Trophoblast cell (in vitro differentiated cells and primary cell): ENCODE measurements around the gene PRPS1.

Source experiments
- DNase-seq, 2 donors: peaks; one replicate each; pipeline ENCODE4 v3.0.0-alpha.2; 2016
- H2AFZ ChIP-seq: 2 replicates; pipeline ENCODE4 v1.6.1; 2013; ENCODE audit warnings: low read length, moderate library complexity, mild to moderate bottlenecking; ENCODE audit not compliant: insufficient read depth, poor library complexity
- H2AK5ac ChIP-seq: 2 replicates; pipeline ENCODE4 v1.6.1; 2013; ENCODE audit warnings: mild to moderate bottlenecking, low read length
- H2BK120ac ChIP-seq: 2 replicates; pipeline ENCODE4 v1.6.1; 2013; ENCODE audit warnings: low read length, mild to moderate bottlenecking, moderate library complexity; ENCODE audit not compliant: insufficient read depth, poor library complexity
- H2BK12ac ChIP-seq: 2 replicates; pipeline ENCODE4 v1.6.1; 2013; ENCODE audit warnings: mild to moderate bottlenecking, low read length, moderate library complexity
- H2BK5ac ChIP-seq: 2 replicates; pipeline ENCODE4 v1.6.1; 2013; ENCODE audit warnings: low read length, low read depth, moderate library complexity, mild to moderate bottlenecking; ENCODE audit not compliant: poor library complexity
- H3K14ac ChIP-seq: 2 replicates; pipeline ENCODE4 v1.6.1; 2013; ENCODE audit warnings: mild to moderate bottlenecking, low read length
- H3K18ac ChIP-seq: 2 replicates; pipeline ENCODE4 v1.6.1; 2013; ENCODE audit warnings: mild to moderate bottlenecking, low read length
- H3K23ac ChIP-seq: 2 replicates; pipeline ENCODE4 v1.6.1; 2013; ENCODE audit warnings: low read length
- H3K27ac ChIP-seq: 2 replicates; pipeline ENCODE4 v1.5.1; 2013; ENCODE audit warnings: low read depth, mild to moderate bottlenecking, inconsistent platforms, low read length, moderate library complexity
- H3K27me3 ChIP-seq: 2 replicates; pipeline ENCODE4 v1.6.1; 2013; ENCODE audit warnings: inconsistent platforms, mild to moderate bottlenecking, low read length, moderate library complexity; ENCODE audit not compliant: insufficient read depth
- H3K36me3 ChIP-seq, 2 experiments: 1 replicate in 1 of 2; 2 replicates in 1 of 2; pipeline ENCODE4 v1.6.1; 2013; ENCODE audit warnings: low read length in 2 of 2, mild to moderate bottlenecking in 2 of 2, moderate library complexity in 1 of 2; ENCODE audit not compliant: insufficient read depth in 2 of 2, control insufficient read depth in 1 of 2
- H3K4ac ChIP-seq: 2 replicates; pipeline ENCODE4 v1.6.1; 2013; ENCODE audit warnings: low read depth, mild to moderate bottlenecking, low read length, moderate library complexity
- H3K4me1 ChIP-seq, 2 experiments: 1 replicate in 1 of 2; 2 replicates in 1 of 2; pipeline ENCODE4 v1.6.1; 2013; ENCODE audit warnings: low read length in 2 of 2, mild to moderate bottlenecking in 2 of 2, moderate library complexity in 1 of 2; ENCODE audit not compliant: insufficient read depth in 2 of 2, control insufficient read depth in 1 of 2
- H3K4me2 ChIP-seq: 2 replicates; pipeline ENCODE4 v1.6.1; 2013; ENCODE audit warnings: inconsistent platforms, mild to moderate bottlenecking, low read length, moderate library complexity
- H3K4me3 ChIP-seq: 2 replicates; pipeline ENCODE4 v1.5.1; 2013; ENCODE audit warnings: mild to moderate bottlenecking, low read depth, low read length, inconsistent platforms
- H3K79me1 ChIP-seq: one replicate; pipeline ENCODE4 v1.6.1; 2013; ENCODE audit warnings: low read length
- H3K79me2 ChIP-seq: 2 replicates; pipeline ENCODE4 v1.6.1; 2013; ENCODE audit warnings: low read length, mild to moderate bottlenecking; ENCODE audit not compliant: control insufficient read depth, insufficient read depth, poor library complexity
- H3K9ac ChIP-seq: 2 replicates; pipeline ENCODE4 v1.6.1; 2013; ENCODE audit warnings: mild to moderate bottlenecking, low read length
- H3K9me3 ChIP-seq: 2 replicates; pipeline ENCODE4 v1.6.1; 2013; ENCODE audit warnings: low read depth, mild to moderate bottlenecking, control low read depth, inconsistent platforms, low read length; ENCODE audit not compliant: insufficient read depth
- H4K12ac ChIP-seq: 2 replicates; pipeline ENCODE4 v1.6.1; 2013; ENCODE audit warnings: low read depth, mild to moderate bottlenecking, low read length, moderate library complexity
- H4K8ac ChIP-seq: 2 replicates; pipeline ENCODE4 v1.6.1; 2013; ENCODE audit warnings: low read depth, mild to moderate bottlenecking, low read length, moderate library complexity
- H4K91ac ChIP-seq: one replicate; pipeline ENCODE4 v1.6.1; 2013; ENCODE audit warnings: low read depth, mild to moderate bottlenecking, low read length, moderate library complexity
- WGBS: extraction: QIAGEN DNeasy Blood & Tissue Kit; methylation state at CpG from one replicate; pipeline ENCODE4 v1.1.7; 2013; ENCODE audit warnings: missing lambda C conversion rate; ENCODE audit not compliant: insufficient read length, insufficient coverage; ENCODE audit errors: extremely low coverage; 5-methylcytosine and 5-hydroxymethylcytosine counted together

The PRPS1 gene

GRCh38 chrX:107675365-107675654, 47.0 kb downstream of the PRPS1 start:
- Histone ChIP-seq H3K79me2 (no peaks in the 10 kb centered on the region), H3K23ac (no peak overlapping the region), H3K4me1 (no peaks in the 10 kb centered on the region), H2AFZ (no peak overlapping the region), H2AK5ac (no peak overlapping the region), H3K14ac (no peak overlapping the region), H3K9ac (no peak overlapping the region), H2BK5ac (no peak overlapping the region), H2BK120ac (no peak overlapping the region), H4K12ac (no peak overlapping the region), H3K36me3 (no peaks in the 10 kb centered on the region), H3K9me3 (no peaks in the 10 kb centered on the region), H3K27me3 (no peaks in the 10 kb centered on the region), H3K4me3 (no peak overlapping the region), H2BK12ac (no peak overlapping the region), H3K4me2 (no peak overlapping the region), H3K27ac (no peak overlapping the region), H3K4ac (no peak overlapping the region), H4K91ac (no peak overlapping the region), H4K8ac (no peak overlapping the region), H3K79me1 (no peaks in the 10 kb centered on the region), H3K18ac (no peak overlapping the region)
- WGBS: no CpG with 5 or more reads among the region's 1 CpG
- no peak for DNase-seq

GRCh38 chrX:107675823-107676555, 47.7 kb downstream of the PRPS1 start:
- no peak overlapping the region for H2AFZ ChIP-seq
- no peak overlapping the region for H4K12ac ChIP-seq
- H3K36me3 ChIP-seq: no peaks in the 10 kb centered on the region
- H2BK120ac ChIP-seq: no peak overlapping the region
- no peak overlapping the region for H3K23ac ChIP-seq
- no peaks in the 10 kb centered on the region for H3K9me3 ChIP-seq
- H3K79me1 ChIP-seq: no peaks in the 10 kb centered on the region
- no peaks in the 10 kb centered on the region for H3K79me2 ChIP-seq
- H2BK12ac ChIP-seq: no peak overlapping the region
- DNase-seq: peak in 1 of 2 donors; percentile 20
- H4K8ac ChIP-seq: no peak overlapping the region
- H3K4ac ChIP-seq: no peak overlapping the region
- no peak overlapping the region for H3K4me3 ChIP-seq
- no peak overlapping the region for H2BK5ac ChIP-seq
- no peak overlapping the region for H3K18ac ChIP-seq
- no peaks in the 10 kb centered on the region for H3K4me1 ChIP-seq
- no peak overlapping the region for H3K27ac ChIP-seq
- no peak overlapping the region for H3K4me2 ChIP-seq
- H3K14ac ChIP-seq: no peak overlapping the region
- H3K27me3 ChIP-seq: no peaks in the 10 kb centered on the region
- WGBS: no CpG with 5 or more reads among the region's 9 CpGs
- H2AK5ac ChIP-seq: no peak overlapping the region
- no peak overlapping the region for H3K9ac ChIP-seq
- H4K91ac ChIP-seq: no peak overlapping the region

- no CpG with 5 or more reads among the region's 30 CpGs for WGBS
- no peak overlapping the region for H2BK12ac ChIP-seq
- H2BK120ac ChIP-seq: no peak overlapping the region
- peak; percentile 54 to 59 for DNase-seq
- H3K4ac ChIP-seq: no peak overlapping the region
- H2AK5ac ChIP-seq: no peak overlapping the region
- no peaks in the 10 kb centered on the region for H3K36me3 ChIP-seq
- H4K8ac ChIP-seq: no peak overlapping the region
- no peak overlapping the region for H3K4me3 ChIP-seq
- H3K27me3 ChIP-seq: no peaks in the 10 kb centered on the region
- H3K23ac ChIP-seq: no peak overlapping the region
- H4K12ac ChIP-seq: no peak overlapping the region
- peak overlapping the region; percentile 10 for H3K4me2 ChIP-seq
- H2AFZ ChIP-seq: no peak overlapping the region
- H3K14ac ChIP-seq: no peak overlapping the region
- H3K27ac ChIP-seq: no peak overlapping the region
- no peak overlapping the region for H2BK5ac ChIP-seq
- no peak overlapping the region for H3K18ac ChIP-seq
- H3K9me3 ChIP-seq: no peaks in the 10 kb centered on the region
- H3K4me1 ChIP-seq: no peaks in the 10 kb centered on the region
- H3K79me1 ChIP-seq: no peaks in the 10 kb centered on the region
- H3K79me2 ChIP-seq: no peaks in the 10 kb centered on the region
- H4K91ac ChIP-seq: no peak overlapping the region
- H3K9ac ChIP-seq: no peak overlapping the region
Measured at GRCh38 chrX:107676559-107677378, 48.5 kb downstream of the PRPS1 start.

DNA sequence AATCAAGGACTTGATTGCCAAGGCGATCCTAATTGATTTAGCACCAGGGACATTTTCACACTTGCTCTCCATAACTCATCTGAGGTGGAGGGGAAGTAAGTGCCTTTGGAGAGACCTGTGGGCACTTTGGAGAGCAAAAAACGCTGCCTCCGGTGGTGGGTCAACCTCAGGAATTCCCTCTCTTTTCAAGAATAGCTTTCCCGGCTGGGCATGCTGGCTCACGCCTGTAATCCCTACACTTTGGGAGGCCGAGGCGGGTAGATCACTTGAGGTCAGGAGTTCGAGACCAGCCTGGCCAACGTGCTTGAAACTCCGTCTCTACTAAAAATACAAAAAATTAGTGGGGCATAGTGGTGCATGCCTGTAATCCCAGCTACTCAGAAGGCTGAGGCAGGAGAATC, 49.2 kb downstream of the PRPS1 start:
- no peak overlapping the region for H3K4me3 ChIP-seq
- no peaks in the 10 kb centered on the region for H3K27me3 ChIP-seq
- H4K8ac ChIP-seq: no peak overlapping the region
- H3K79me1 ChIP-seq: no peaks in the 10 kb centered on the region
- H4K12ac ChIP-seq: no peak overlapping the region
- no peak overlapping the region for H3K18ac ChIP-seq
- H2BK5ac ChIP-seq: no peak overlapping the region
- H2AFZ ChIP-seq: no peak overlapping the region
- no peak overlapping the region for H3K14ac ChIP-seq
- H4K91ac ChIP-seq: no peak overlapping the region
- H2AK5ac ChIP-seq: no peak overlapping the region
- H2BK12ac ChIP-seq: no peak overlapping the region
- H3K79me2 ChIP-seq: no peaks in the 10 kb centered on the region
- no peaks in the 10 kb centered on the region for H3K36me3 ChIP-seq
- no peaks in the 10 kb centered on the region for H3K9me3 ChIP-seq
- H3K4me1 ChIP-seq: no peaks in the 10 kb centered on the region
- DNase-seq: no peak
- no peak overlapping the region for H3K23ac ChIP-seq
- no peak overlapping the region for H3K27ac ChIP-seq
- H2BK120ac ChIP-seq: no peak overlapping the region
- H3K4me2 ChIP-seq: no peak overlapping the region
- no CpG with 5 or more reads among the region's 10 CpGs for WGBS
- no peak overlapping the region for H3K4ac ChIP-seq
- no peak overlapping the region for H3K9ac ChIP-seq
